HPDE6-E6E7 (cell line): Measurements from ENCODE around the gene CFAP58.

Experiments used
- DNase-seq: peaks from one replicate; pipeline ENCODE4 v3.0.0; 2011; ENCODE audit warnings: missing footprints; ENCODE audit errors: extremely low spot score

The CFAP58 gene

DNA sequence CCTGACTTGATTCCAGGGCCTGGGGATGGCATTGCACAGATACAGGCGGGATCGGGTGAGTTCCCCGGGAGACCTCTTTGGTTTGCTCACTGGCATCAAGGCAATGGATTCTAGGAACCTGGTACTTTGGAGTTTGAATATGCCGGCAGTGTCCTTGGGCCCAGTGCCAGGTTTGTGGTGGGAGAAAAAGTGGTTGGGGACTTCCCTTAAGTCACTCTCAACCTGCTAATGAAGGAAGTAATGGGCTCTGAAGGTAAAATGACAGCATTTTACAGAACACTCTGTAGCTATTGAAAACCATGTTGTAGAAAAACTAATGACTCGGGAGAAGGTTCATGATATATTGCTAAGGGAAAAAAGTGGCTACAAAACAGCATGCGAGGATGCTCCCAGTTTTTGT lies 129.9 kb downstream of the CFAP58 start:
- DNase-seq: no peak

DNA sequence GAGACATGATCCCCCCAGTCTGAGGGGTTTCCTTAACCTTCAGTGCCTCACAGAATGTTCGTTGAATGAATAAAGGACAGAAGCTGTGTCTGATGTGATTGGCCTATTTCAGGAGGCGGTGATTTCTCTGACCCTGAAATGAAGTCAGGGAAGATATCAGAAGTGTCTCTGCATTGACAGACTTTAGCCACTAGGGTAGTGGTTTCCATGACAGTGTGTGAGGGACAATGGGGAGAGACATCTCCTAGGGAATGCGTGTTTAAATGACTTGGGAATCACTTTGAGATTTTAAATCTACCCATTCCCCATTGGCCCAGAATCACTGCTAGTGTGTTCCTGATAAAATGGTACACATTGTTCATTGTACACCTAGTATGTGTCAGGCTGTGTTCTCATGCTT lies 132.0 kb downstream of the CFAP58 start:
- no peak for DNase-seq

DNA sequence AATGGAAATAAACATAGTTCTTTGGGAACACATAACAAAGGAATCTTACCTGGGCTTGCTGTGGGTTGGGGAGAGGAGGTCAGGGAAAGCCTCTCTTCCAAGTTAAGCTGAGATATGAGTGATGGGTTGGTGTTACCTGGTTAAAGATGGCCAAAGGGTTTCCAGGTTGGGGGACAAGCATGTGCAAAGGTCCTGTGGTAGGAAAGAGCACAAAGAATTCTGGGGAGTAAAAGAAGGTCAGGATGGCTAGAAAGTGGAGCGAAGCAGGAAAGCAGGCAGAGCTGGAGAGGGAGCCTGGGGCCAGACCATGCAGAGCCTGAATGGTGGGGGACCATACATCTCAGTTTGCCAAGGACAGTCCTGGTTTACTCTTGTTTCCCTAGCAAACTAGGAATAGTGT lies 133.2 kb downstream of the CFAP58 start:
- no peak for DNase-seq

DNA sequence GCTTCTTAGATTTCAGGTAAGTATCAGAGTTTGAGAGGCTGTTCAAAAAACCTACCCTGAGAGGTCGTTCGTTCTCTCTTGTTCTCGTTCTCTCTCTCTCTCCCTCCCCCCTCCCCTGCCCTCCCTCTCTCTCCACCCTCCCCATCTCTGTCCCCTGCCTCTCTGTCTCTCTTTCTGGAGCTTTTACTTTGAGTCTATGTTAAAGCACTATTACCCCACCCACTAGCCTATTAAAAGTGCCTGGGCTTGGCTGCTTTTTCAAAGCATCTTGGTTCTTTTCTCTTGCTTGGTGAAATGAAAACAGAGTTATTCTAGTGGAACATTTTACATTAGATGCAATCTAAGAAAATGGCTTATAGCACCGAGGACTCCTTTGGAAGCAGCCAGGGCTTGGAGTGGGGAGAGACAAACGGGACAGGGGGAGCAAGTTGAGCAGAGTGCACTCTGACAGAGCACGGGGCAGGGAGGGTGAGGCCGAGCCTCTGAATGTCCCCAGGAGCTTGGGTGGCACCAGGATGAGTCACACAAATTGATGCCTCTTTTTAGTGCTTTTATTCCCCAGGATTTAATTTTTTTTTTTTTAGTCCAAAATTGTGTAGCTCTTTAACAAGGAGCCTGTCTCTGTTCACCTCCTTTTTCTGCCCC lies 134.3 kb downstream of the CFAP58 start:
- no peak for DNase-seq

DNA sequence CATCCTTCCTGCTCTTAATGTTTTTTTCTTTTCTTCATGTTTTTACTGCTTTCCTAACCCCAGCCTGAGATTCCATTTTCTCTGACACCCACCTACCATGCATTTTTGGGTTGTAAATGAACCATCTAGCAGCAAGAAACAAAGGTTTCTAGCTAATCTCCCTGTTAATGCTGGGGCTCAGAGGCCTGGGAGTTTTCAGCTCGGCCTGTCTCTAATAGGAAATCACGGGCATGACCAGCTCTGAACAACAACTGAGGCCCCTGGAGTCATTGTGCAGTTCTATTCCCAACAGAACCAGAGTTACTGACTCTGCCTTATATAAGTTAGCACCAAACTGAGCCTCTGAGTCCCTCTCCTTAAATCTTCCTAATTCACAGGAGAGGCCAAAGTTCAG lies 134.8 kb downstream of the CFAP58 start:
- no peak for DNase-seq

DNA sequence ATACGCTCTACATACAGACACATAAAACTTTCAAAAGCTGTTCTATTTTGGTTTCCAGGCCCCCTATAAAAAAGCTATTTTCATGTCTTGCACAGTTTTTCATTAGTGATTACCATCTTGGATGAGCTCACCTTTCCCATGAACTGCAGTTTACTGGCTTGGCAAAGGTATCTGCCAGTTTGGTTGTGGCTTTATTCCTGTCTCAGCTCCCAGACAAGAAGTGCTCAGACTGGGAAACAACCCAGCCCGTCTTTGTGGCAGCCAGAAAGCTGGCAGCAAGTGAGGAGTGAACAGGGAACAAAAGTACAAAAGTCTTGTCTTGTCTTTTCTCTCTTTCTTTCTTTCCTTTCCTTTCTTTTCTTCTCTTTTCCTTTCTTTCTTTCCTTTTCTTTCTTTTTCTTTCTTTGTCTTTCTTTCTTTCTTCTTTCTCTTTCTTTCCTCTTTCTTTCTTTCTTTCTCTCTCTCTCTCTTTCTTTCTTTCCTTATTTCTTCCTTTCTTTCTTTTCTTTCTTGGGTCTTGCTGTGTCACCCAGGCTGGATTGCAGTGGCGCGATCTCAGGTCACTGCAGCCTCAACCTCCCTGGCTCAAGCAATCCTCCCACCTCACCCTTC lies 138.8 kb downstream of the CFAP58 start:
- no peak for DNase-seq

DNA sequence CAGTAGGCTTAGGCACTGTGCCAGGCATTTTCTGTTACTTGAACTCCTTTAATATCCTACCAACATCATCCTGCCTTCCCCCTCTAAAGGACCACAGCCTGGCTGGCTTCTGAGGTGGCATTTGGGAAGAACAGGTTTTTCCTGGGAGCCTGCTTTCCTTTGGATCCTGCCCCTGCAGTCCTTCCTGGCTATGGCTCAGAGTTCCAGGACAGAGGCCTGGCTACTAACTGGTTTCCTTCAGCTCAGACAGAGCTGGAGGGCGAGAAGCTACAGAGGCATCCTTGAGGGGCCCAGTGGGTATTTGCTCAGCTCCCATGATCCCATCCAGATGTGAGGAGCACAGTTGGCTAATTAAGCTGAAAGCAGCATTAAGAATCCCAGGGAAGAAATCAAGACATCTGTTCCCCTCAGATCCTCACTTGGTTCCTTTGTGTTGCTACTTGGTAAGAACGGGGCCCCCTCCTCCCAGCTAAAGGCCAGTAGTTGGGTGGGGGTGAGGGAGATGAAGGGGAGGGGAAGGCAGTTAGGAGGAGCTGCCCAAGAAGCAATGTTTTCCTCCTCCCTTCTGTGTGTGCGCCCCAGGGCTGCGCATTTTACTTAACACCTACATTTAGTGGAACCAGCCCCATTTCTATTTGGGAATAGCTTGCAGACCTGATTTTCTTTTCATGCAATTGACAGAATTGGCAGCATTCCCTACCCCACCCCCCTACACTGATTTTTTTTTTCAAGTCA lies 144.9 kb downstream of the CFAP58 start:
- DNase-seq: no peak

DNA sequence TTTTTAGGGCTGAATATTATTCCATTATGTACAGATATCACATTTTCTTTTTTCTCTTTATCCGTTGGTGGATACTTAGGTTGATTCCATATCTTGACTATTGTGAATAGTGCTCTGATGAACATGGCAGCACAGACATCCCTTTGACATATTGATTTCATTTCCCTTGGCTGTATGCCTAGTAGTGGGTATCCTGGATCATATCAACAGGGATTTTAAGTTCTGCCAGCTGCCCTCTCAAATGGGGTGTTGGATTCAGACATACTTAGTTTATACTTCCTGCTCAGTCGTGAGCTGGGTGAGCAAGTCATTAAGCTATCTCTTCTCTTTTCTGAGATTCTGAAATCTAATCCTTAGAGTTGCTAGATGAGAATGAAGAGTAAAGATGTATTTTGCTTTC lies 147.8 kb downstream of the CFAP58 start:
- no peak for DNase-seq

DNA sequence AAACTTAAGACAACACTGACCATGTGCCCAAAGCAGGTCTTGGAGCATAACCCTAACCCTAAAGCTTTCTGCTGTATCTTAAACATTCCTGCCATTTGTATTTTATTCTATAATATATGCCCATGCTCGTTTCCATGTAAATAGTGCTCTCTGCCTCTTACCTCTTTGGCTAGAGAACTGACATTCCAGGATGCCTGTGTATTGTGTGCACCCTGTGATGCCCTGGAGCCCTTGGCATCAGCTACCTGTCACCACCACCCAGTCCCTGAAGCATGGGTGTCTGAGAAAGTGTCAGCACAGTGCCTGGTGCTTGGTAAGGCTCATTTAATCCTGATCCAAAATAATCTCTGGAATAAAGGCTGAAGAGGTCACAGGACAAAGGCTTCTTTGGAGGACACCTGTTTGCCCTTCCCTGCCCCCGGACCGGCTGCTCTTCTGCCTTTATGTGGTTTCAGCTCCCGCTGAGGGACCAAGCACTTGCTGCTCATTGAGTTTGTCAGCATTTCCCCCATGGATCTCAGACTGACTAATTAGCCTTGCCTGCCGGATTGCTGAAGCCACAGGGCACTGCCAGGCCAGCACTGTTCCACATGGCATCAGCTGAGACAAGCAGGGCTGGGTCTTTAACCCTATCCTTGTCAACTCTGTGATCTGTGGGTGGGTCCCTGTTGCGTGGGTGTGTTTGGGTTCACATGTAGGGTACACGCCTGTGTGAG lies 148.4 kb downstream of the CFAP58 start:
- DNase-seq: no peak

DNA sequence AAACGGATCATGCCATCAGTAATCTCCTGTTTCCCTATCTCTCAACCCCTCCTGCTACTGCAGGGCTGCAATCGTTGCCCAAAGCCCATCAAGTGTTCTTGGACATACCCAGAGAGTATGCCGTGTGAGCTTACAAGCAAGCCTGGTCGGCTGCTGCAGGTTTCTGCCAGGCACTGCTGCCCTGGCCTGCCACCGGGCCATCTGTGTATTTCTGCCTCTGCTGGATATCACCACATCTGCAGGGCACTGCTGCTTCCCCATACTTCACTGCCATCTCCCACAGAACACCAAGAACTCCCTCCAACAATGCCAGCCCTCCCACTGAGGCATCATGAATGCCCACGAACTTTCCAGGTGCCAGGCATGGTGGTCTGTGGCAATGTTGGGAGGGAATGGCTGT lies 149.3 kb downstream of the CFAP58 start:
- DNase-seq: no peak
